Fibroblast of villous mesenchyme (primary cell): Measurements from ENCODE around the gene EXOC4. TPM values are rescaled to one million over a fixed set of nuclear protein-coding genes. Genes with fewer than 3 reads are reported as not detected.
A peak's percentile ranks its signal among the peaks of the same experiment; 100 is the strongest.

Experiments
- DNase-seq: peaks from one replicate; pipeline ENCODE4 v3.0.0-alpha.2; 2010; ENCODE audit warnings: low read depth
- H3K4me3 ChIP-seq: 2 replicates; pipeline ENCODE4 v1.5.1; 2011; ENCODE audit warnings: low read depth, mild to moderate bottlenecking, low read length
- total RNA-seq: library from RNA; depleted of rRNA; stranded (reverse); fragments of >200 nt; gene quantifications from 2 replicates; pipeline ENCODE4 v1.2.3, GENCODE V29; 2012
- TF ChIP-seq, protein P1 (sequence below): IDR thresholded peaks from 2 replicates; pipeline ENCODE4 v1.5.1; 2012; ENCODE audit warnings: low read depth, mild to moderate bottlenecking, low read length; ENCODE audit not compliant: insufficient read depth

Gene EXOC4
- total RNA-seq, 1 donor = 106 TPM

DNA sequence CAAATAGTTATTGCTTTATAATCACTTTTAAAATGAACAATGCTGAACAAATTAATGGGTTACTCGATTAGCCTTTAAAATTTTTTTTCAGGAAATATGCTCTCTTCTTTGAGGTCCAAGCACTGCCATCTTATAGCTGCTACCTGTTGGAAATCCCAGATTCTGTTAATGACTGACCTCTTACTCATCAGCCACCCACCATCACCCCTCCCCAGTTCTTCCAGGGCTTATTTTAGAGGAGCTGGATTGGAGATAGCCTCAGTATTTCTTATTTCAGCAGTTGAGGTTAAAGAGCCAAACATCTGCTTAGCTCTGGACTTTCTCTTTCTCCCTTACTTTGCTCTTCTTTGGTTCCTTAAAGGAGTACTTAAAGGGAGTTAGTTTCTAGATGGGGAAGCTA lies 420.0 kb downstream of the EXOC4 start:
- TF ChIP-seq, protein P1, sequence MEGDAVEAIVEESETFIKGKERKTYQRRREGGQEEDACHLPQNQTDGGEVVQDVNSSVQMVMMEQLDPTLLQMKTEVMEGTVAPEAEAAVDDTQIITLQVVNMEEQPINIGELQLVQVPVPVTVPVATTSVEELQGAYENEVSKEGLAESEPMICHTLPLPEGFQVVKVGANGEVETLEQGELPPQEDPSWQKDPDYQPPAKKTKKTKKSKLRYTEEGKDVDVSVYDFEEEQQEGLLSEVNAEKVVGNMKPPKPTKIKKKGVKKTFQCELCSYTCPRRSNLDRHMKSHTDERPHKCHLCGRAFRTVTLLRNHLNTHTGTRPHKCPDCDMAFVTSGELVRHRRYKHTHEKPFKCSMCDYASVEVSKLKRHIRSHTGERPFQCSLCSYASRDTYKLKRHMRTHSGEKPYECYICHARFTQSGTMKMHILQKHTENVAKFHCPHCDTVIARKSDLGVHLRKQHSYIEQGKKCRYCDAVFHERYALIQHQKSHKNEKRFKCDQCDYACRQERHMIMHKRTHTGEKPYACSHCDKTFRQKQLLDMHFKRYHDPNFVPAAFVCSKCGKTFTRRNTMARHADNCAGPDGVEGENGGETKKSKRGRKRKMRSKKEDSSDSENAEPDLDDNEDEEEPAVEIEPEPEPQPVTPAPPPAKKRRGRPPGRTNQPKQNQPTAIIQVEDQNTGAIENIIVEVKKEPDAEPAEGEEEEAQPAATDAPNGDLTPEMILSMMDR = no peak
- DNase-seq = no peak
- no peak overlapping the region for H3K4me3 ChIP-seq

DNA sequence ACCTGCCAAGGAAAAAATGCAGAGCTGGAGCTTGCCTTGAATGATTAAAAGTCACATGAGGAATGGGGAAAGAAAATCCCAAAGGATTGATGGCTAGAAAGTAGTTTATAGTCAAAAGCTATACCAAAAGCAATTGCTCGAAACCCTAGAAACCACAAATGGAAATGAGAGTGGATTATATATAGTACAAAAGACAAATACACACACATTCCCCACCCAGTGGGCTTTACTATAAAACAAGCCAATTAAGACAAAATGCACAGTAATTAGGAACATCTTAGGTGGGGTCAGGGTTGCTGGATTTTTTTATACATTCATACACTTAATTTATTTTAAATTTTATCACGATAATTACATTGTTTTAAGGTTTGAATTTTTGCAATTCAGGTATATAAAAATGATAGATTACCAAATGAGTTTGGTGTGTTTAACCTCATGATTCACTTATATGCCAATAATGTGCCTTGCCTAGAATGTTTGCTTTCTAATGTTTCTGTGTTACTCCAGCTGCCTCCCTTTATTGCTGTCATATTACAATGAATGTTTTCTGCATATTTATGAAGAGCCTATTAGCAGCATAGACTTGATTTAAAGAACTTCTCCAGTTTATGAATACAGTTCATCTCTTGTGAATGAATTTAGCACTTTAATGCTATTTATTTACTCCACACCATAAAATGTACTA lies 421.3 kb downstream of the EXOC4 start:
- TF ChIP-seq, protein P1 = no peak
- DNase-seq = no peak
- no peak overlapping the region for H3K4me3 ChIP-seq

DNA sequence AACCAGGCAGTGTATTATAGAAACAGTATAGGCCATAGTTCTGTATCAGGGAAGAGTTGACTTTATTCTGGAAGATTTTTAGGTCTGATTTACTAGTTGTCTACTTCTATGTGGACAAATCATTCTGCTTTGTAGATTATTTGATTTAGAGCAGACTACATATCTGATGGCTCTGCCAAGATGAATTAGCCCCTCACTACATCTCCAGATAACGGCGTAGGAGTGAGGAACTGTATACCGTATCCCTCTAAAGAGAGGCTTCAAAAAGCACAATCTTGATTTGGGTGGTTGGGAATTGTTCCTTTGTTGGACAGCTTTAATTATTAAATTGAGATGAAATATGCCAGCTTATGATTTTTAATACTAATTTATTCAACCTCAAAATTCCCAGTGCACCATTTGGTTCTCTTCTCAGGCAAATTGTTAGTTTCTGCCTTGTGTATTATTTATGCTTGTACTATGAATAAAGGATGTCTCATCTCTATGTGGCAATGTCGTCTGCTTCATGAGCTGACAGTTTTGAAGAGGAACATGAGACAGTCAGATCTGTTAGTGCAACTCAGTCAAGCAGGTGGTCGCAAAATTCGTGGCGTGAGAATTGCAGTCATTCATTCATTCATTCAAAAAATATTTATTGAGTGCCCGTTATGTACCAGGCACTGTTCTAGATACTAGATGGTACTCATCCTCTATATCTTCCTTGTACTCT lies 422.8 kb downstream of the EXOC4 start:
- TF ChIP-seq, protein P1 = no peak
- DNase-seq = no peak
- no peak overlapping the region for H3K4me3 ChIP-seq

DNA sequence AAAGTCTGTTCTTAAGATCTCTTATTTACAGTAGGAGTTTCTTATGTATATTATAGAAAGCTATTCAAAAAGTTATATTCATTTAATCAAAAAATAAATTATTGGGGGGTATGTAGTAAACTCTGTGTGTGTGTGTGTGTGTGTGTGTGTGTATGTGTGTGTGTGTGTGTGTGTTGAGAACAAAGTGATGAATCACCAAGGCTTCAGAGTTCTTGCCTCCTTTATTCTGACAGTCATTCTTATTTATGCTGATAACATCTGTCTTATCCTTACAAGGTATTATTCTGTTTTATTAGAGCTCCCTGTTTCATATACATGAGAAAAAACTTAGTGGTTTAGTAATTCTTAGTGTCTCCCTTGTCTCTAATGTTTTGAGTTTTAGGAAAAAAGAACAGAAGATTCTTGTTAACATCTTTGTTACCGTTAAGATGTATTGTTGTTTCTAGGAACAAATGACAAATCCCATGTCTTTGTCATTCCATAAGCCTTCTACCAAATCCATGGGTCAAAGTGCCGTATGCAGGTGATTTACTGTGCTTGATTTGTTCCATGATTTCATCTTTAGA lies 424.0 kb downstream of the EXOC4 start:
- TF ChIP-seq, protein P1 = no peak
- no peak overlapping the region for H3K4me3 ChIP-seq
- peak; percentile 12 for DNase-seq

DNA sequence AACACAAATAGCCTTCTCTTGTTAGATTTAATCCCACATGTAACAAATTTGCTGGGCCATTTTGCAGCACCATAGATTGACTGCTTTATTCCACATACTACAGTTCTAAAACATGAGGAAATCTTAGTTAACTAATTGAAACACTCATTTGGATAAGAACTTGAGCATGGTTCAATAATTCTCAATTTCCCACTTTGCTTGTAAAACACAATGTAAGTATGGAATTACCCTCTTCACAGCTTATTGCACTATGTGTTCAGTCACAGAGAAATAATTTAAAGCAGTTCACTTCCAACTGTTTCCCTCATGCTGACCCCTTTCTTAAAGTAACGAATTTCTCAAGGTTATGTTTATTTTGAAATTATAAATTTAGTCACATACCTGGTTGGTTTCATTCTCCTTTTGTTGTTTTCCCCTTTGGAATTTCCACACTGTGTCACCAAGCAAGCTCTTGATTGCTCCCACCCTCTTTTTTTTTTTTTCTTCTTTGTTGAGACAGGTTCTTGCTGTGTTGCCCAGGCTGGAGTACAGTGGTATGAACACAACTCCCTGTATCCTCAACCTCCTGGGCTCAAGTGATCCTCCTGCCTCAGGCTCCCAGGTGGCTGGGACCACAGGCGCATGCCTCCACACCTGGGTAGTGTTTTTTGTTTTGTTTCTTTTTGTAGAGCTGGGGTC lies 425.4 kb downstream of the EXOC4 start:
- no peak for DNase-seq
- no peak overlapping the region for H3K4me3 ChIP-seq
- TF ChIP-seq, protein P1 = no peak

DNA sequence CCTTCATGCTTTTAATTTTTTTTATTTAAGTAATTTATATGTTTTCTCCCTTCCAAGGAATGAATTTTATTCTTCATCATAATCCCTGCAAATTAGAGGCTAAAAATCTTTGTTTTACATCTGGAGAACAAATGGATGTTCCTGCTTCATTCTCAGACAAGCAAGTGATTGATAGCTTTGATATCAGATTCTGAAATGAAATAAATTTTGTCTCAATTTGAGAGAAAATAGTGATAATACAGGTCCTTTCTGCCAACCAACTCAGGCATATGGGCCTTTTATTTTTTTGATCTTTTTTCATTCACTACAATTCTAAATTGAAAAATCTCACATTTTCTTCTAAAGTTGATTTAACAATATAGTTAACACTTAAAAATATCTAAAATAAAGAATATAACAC lies 427.1 kb downstream of the EXOC4 start:
- TF ChIP-seq, protein P1 = no peak
- no peak for DNase-seq
- no peak overlapping the region for H3K4me3 ChIP-seq
